ENCODE results near the gene MMAB.

The MMAB gene
- 9.9 to 11.6 (median 10.4) reads per million in 3 donors for total RNA-seq

DNA sequence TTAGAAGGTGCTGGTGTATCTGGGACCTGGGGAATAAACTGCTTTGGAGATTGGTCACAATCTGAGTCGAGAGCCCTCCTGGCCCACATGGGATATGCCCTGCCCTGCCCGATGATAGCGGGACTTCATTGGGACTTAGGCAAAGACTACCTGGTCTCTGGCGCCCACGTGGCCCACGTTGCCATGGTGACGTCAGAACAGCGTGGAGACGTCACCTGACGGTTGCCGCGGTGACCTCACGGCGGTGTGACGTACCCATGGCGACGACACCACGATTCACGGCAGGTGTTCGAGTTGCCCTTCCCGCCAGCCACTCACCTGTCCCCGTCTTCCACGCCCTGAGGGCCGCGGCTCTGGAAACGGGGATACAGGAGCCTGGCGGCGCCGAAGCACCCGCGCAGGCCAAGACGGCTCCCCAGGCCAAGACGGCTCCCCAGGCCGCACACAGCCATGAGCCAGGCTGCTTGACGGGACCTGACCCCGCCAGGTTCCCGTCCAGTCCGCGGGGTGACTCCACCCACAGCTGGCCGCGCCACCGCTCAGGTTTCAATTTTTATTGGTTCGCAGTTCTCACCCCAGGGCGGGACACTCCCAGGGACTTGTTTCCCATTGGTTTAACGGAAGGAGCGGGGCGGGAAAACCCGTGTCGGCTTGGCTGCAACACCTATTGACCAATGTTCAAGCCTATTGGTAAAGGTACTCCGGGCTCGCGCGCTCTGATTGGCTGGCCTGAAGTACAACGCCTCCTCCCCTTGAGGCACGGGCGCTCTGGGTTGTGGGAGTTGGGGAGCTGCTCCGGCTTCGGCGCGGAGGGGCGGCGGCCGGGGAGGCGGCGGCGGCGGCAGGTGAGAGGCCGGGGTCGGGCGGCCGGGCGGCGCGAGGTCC is at the start of gene MMAB, which contains the start of gene MVK:
MMAB (minus strand) TSS at position 476 of the 885 bp plus-strand sequence; CDS start at position 452, 24 bp downstream.
MVK (plus strand) TSS at position 766 of the 885 bp plus-strand sequence. CDS start 1,029 bp downstream, outside the sequence.
- Histone ChIP-seq H3K27me3 (replicated peaks; ENCODE audit: control insufficient read depth, insufficient read depth, low read length, poor library complexity, severe bottlenecking) (no peaks in the 10 kb centered on the region), H3K4me3 (ENCODE audit: insufficient read depth, low read depth, low read length, poor library complexity, severe bottlenecking) (peak within 1 kb of the TSS; percentile 56), H3K36me3 (ENCODE audit: control insufficient read depth, insufficient read depth, low read length) (peaks cover 13% of the 10 kb centered on the region), H3K9me3 (ENCODE audit: control insufficient read depth, low read length) (no peaks in the 10 kb centered on the region), H3K27ac (ENCODE audit: insufficient read depth, low read length, poor library complexity, severe bottlenecking) (peak within 1 kb of the TSS; percentile 84), H3K4me1 (ENCODE audit: control insufficient read depth, insufficient read depth, low read length, poor library complexity, severe bottlenecking) (peaks cover 7% of the 10 kb centered on the region)
- peak; percentile 97 to 99 (median 99) for DNase-seq

DNA sequence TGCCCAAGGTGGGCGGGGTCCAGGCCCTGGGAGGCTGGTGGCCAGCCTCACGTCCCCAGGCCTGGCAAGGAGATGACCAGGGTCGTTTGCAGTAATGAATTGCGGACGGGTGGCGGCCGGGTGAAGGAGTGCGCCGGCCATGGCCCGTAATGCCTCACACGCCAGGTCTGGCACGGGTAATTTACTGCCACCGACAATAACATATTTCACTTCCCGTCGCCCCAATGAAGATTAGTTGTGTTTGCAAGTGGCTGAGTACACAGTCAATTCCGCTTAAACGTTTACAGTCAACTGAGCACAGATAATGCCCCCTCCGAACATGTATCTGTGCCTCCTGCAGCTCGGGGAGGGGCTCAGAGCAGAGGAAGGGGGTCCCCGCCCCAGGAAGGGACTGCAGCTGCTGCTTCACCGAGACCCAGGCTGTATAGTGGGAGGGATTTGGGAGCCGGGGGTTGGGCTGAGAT is 48.6 kb upstream of the MMAB start:
- no peaks in the 10 kb centered on the region for H3K9me3 ChIP-seq (ENCODE audit: control insufficient read depth, low read length)
- H3K4me1 ChIP-seq (ENCODE audit: control insufficient read depth, insufficient read depth, low read length, poor library complexity, severe bottlenecking): no peaks in the 10 kb centered on the region
- DNase-seq: no peak
- no peaks in the 10 kb centered on the region for H3K36me3 ChIP-seq (ENCODE audit: control insufficient read depth, insufficient read depth, low read length)
- H3K4me3 ChIP-seq (ENCODE audit: insufficient read depth, low read depth, low read length, poor library complexity, severe bottlenecking): no peak overlapping the region
- no peaks in the 10 kb centered on the region for H3K27me3 ChIP-seq (replicated peaks; ENCODE audit: control insufficient read depth, insufficient read depth, low read length, poor library complexity, severe bottlenecking)
- no peak overlapping the region for H3K27ac ChIP-seq (ENCODE audit: insufficient read depth, low read length, poor library complexity, severe bottlenecking)

DNA sequence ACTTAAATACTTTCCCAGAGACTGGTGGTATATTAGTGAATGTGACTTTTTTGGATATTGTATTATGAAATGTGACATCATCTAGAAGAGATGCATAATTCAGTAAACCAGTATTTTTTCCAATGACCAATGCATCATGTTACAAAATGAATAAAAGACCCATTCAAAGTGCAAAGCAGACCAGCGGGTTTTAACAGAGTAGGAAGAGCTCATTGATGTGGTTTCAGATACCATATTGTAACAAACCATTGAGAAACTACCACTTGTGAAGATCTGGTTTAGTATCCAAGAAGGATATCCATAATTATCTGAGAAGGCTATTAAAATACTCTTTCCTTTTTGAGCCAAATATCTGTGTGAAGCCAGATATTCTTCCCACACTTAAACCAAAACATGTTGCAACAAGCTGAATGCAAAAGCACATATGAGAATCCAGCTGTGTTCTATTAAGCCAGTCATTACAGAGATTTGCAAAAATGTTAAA is 47.9 kb upstream of the MMAB start:
- DNase-seq: no peak
- Histone ChIP-seq H3K36me3 (ENCODE audit: control insufficient read depth, insufficient read depth, low read length) (no peaks in the 10 kb centered on the region), H3K9me3 (ENCODE audit: control insufficient read depth, low read length) (no peaks in the 10 kb centered on the region), H3K27ac (ENCODE audit: insufficient read depth, low read length, poor library complexity, severe bottlenecking) (no peak overlapping the region), H3K4me1 (ENCODE audit: control insufficient read depth, insufficient read depth, low read length, poor library complexity, severe bottlenecking) (no peaks in the 10 kb centered on the region), H3K27me3 (replicated peaks; ENCODE audit: control insufficient read depth, insufficient read depth, low read length, poor library complexity, severe bottlenecking) (no peaks in the 10 kb centered on the region), H3K4me3 (ENCODE audit: insufficient read depth, low read depth, low read length, poor library complexity, severe bottlenecking) (no peak overlapping the region)

DNA sequence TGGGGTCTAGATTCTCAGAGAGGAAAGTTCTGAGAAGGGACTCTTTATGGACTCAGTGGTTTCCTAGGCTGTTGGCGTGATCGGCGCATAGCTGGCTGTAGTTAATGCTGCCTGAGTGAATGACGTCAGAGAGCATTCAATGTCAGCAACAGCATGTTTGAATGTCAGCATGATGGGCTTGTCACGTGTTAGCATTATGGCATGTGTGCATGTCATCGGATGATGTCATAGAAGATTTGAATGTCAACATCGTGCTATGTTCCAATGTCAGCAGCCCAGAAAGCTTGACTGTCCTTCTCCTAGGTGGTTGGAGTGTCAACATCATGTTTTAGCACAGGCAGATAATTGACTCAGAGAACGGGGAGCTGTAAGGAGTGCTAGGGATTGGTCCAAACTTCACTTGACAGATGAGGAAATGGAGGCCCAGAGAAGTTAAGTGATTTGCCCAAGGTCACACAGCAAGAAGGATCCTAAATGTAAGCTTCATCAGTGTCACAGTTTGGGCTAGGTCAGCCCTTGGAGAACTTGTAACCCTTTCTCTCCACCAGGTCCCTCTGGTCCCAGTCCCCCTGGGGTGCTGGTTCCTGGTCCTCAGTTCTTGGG is 45.8 kb upstream of the MMAB start:
- Histone ChIP-seq H3K27me3 (replicated peaks; ENCODE audit: control insufficient read depth, insufficient read depth, low read length, poor library complexity, severe bottlenecking) (peaks cover 3% of the 10 kb centered on the region), H3K4me1 (ENCODE audit: control insufficient read depth, insufficient read depth, low read length, poor library complexity, severe bottlenecking) (no peaks in the 10 kb centered on the region), H3K27ac (ENCODE audit: insufficient read depth, low read length, poor library complexity, severe bottlenecking) (no peak overlapping the region), H3K9me3 (ENCODE audit: control insufficient read depth, low read length) (no peaks in the 10 kb centered on the region), H3K4me3 (ENCODE audit: insufficient read depth, low read depth, low read length, poor library complexity, severe bottlenecking) (no peak overlapping the region), H3K36me3 (ENCODE audit: control insufficient read depth, insufficient read depth, low read length) (no peaks in the 10 kb centered on the region)
- no peak for DNase-seq

DNA sequence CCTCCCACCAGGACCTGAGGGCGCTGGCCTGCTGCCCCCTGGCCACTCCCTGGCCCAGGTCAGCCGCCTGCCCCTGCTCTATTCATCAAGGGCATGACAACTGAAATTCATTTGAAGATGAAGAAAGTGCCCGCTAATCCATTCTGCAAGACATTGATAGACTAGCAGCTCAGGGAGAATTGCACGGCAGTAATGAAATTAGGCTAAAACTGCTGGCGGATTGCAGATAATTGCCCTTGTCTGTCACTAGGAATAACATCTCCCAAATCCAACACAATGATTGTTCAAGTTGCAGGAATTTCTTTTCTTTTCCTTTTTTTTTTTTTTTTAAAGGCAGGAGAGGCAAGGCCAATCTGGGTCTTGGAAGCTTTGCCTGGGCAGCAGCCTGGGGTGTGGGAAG is 44.8 kb upstream of the MMAB start:
- Histone ChIP-seq H3K27ac (ENCODE audit: insufficient read depth, low read length, poor library complexity, severe bottlenecking) (no peak overlapping the region), H3K36me3 (ENCODE audit: control insufficient read depth, insufficient read depth, low read length) (no peaks in the 10 kb centered on the region)

DNA sequence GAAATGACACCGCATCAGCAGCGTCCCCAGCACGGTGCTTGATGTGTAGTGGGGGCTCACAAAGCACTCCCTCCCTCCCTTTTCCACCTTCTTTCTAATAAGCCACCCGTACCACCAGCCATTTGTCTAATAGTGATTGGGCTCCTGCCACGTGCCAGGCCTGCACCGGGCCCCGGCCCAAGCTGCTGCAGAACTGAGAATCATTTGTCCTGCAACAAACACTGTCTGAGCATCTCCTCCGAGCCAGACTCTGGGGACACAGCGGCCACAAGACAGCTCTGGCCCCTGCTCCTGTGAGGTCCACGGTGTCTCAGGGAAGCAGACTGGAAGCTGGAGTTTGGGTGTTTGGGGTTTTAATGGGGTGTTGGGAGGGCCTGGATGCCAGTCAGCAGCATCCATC is 44.2 kb upstream of the MMAB start:
- peaks cover 3% of the 10 kb centered on the region for H3K27me3 ChIP-seq (replicated peaks; ENCODE audit: control insufficient read depth, insufficient read depth, low read length, poor library complexity, severe bottlenecking)

More for the DNA sequence above, 44.8 kb upstream of the MMAB start:
- DNase-seq: no peak
- no peak overlapping the region for H3K4me3 ChIP-seq (ENCODE audit: insufficient read depth, low read depth, low read length, poor library complexity, severe bottlenecking)
- H3K4me1 ChIP-seq (ENCODE audit: control insufficient read depth, insufficient read depth, low read length, poor library complexity, severe bottlenecking): no peaks in the 10 kb centered on the region
- no peaks in the 10 kb centered on the region for H3K9me3 ChIP-seq (ENCODE audit: control insufficient read depth, low read length)
- H3K27me3 ChIP-seq (replicated peaks; ENCODE audit: control insufficient read depth, insufficient read depth, low read length, poor library complexity, severe bottlenecking): peaks cover 3% of the 10 kb centered on the region

DNA sequence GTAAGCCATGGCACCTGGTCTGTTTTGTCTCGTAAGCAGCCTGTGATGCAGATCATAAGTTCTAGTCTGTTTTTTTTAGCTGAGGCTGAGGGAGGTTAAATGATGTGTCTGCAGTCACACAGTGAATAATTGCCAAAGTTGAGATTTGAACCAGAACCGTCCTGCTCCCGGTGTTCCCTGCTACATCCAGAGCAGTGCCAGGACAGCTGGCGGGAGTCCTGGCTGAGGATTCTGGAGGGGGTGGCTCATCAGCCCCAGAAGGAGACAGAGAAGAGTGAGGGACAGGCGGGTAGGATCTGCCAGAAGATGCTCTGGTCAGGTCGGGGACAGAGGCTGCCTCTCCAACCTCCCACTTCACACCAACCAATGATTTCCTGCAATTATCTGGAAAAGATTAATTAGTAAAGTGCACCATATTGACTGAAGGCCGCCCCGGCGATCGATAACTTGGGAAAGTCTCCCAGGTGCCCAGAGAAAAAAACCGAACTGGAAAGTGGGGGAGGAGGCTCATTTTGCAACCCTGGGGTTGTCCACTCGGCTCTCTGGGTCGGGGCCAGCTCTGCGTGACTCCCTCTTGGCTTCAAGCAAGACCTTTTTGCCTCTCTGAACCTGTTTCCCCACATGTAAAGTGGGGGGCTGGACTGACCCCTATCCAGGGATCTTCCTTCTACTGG is 42.4 kb upstream of the MMAB start:
- H3K4me1 ChIP-seq (ENCODE audit: control insufficient read depth, insufficient read depth, low read length, poor library complexity, severe bottlenecking): no peaks in the 10 kb centered on the region
- no peaks in the 10 kb centered on the region for H3K9me3 ChIP-seq (ENCODE audit: control insufficient read depth, low read length)
- H3K4me3 ChIP-seq (ENCODE audit: insufficient read depth, low read depth, low read length, poor library complexity, severe bottlenecking): no peak overlapping the region
- peaks cover 3% of the 10 kb centered on the region for H3K27me3 ChIP-seq (replicated peaks; ENCODE audit: control insufficient read depth, insufficient read depth, low read length, poor library complexity, severe bottlenecking)
- H3K27ac ChIP-seq (ENCODE audit: insufficient read depth, low read length, poor library complexity, severe bottlenecking): no peak overlapping the region
- DNase-seq: no peak
- no peaks in the 10 kb centered on the region for H3K36me3 ChIP-seq (ENCODE audit: control insufficient read depth, insufficient read depth, low read length)

More for the DNA sequence above, 44.2 kb upstream of the MMAB start:
- no peaks in the 10 kb centered on the region for H3K4me1 ChIP-seq (ENCODE audit: control insufficient read depth, insufficient read depth, low read length, poor library complexity, severe bottlenecking)
- H3K4me3 ChIP-seq (ENCODE audit: insufficient read depth, low read depth, low read length, poor library complexity, severe bottlenecking): no peak overlapping the region
- no peaks in the 10 kb centered on the region for H3K36me3 ChIP-seq (ENCODE audit: control insufficient read depth, insufficient read depth, low read length)
- DNase-seq: no peak
- no peaks in the 10 kb centered on the region for H3K9me3 ChIP-seq (ENCODE audit: control insufficient read depth, low read length)
- H3K27ac ChIP-seq (ENCODE audit: insufficient read depth, low read length, poor library complexity, severe bottlenecking): no peak overlapping the region

DNA sequence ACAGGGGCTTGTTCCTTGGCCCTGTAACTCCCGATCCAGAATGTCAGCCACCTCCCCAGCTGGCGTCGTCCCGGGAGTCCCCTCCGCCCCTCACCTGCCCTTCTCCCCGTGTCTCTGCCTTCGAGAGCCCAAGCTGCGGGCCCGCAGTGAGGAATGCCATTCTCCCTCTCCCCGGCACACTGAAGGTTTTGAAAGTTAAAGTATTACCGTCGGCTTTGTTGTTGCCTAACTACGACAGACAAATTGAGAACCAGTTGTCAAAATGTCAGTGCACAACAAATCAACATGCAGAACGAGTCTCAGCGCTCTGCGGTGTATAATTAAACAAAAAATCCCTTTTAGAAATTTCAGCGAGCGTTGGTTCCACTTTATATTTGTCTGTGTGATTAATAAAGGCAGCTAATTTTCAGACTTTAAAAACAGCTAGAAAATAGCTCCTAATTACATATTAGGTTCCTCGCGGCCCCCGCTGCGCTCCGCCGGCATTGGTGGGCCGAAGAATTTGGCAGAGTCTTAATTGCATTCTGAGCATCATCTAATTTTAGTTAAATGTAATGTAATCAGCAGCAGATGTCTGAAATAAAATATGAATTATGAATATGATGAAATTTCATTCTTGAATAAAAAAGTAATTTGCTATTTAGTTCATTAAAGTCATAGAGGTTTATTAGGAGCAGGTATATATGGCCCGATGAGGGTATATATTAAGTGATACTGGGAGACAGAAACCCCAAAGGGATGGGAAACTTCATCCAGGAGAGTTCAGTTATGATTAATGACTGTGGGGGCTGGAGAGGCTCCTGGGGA is 40.5 kb upstream of the MMAB start:
- Histone ChIP-seq H3K4me3 (ENCODE audit: insufficient read depth, low read depth, low read length, poor library complexity, severe bottlenecking) (no peak overlapping the region), H3K4me1 (ENCODE audit: control insufficient read depth, insufficient read depth, low read length, poor library complexity, severe bottlenecking) (no peaks in the 10 kb centered on the region), H3K36me3 (ENCODE audit: control insufficient read depth, insufficient read depth, low read length) (no peaks in the 10 kb centered on the region), H3K9me3 (ENCODE audit: control insufficient read depth, low read length) (no peaks in the 10 kb centered on the region), H3K27ac (ENCODE audit: insufficient read depth, low read length, poor library complexity, severe bottlenecking) (no peak overlapping the region), H3K27me3 (replicated peaks; ENCODE audit: control insufficient read depth, insufficient read depth, low read length, poor library complexity, severe bottlenecking) (peaks cover 3% of the 10 kb centered on the region)
- no peak for DNase-seq

DNA sequence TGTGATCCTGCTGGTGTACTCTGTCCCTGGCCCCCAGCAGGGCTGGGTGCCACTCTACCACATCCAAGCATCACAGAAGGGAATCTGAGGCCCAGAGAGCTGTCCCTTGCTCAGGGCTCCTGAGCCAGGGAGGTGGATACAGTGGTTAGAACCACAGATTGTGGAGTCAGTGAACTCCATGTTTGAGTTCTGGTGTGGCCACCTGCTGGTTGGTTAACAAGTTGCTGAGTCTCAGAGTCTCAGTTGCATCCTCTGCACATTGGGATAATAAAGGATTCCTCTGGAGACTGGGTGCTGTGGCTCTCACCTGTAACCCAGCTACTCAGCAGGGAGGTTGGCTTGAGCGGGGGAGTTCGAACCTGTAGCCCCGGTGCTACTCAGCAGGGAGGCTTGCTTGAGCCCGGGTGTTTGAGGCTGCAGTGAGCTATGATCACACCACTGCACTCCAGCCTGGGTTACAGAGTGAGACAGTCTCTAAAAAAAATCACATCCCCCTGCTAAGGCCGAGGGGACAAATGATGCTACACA is 39.7 kb upstream of the MMAB start:
- H3K27ac ChIP-seq (ENCODE audit: insufficient read depth, low read length, poor library complexity, severe bottlenecking): no peak overlapping the region
- no peak for DNase-seq
- H3K4me1 ChIP-seq (ENCODE audit: control insufficient read depth, insufficient read depth, low read length, poor library complexity, severe bottlenecking): no peaks in the 10 kb centered on the region
- H3K9me3 ChIP-seq (ENCODE audit: control insufficient read depth, low read length): no peaks in the 10 kb centered on the region
- H3K36me3 ChIP-seq (ENCODE audit: control insufficient read depth, insufficient read depth, low read length): no peaks in the 10 kb centered on the region
- peaks cover 3% of the 10 kb centered on the region for H3K27me3 ChIP-seq (replicated peaks; ENCODE audit: control insufficient read depth, insufficient read depth, low read length, poor library complexity, severe bottlenecking)
- H3K4me3 ChIP-seq (ENCODE audit: insufficient read depth, low read depth, low read length, poor library complexity, severe bottlenecking): no peak overlapping the region
